SW480 (cell line): ENCODE measurements around the gene AQP2.

Experiments
- DNase-seq: peaks from one replicate; pipeline ENCODE4 v3.0.0-alpha.2; 2016; ENCODE audit warnings: low spot score

AQP2 gene

GRCh38 chr12:49920241-49920914 is 30.2 kb upstream of the AQP2 start:
- DNase-seq: no peak

GRCh38 chr12:49920915-49921286 is 29.6 kb upstream of the AQP2 start:
- no peak for DNase-seq

GRCh38 chr12:49921299-49921698 is 29.2 kb upstream of the AQP2 start:
- no peak for DNase-seq

- DNase-seq: no peak
Observed at GRCh38 chr12:49921936-49922335, 28.6 kb upstream of the AQP2 start.

- DNase-seq: no peak
Observed at GRCh38 chr12:49922349-49923034, 28.0 kb upstream of the AQP2 start.

GRCh38 chr12:49923035-49923644 is 27.4 kb upstream of the AQP2 start:
- no peak for DNase-seq

- DNase-seq: no peak
Observed at GRCh38 chr12:49923880-49924556, 26.5 kb upstream of the AQP2 start.

GRCh38 chr12:49924628-49925246 is 25.8 kb upstream of the AQP2 start:
- no peak for DNase-seq

- no peak for DNase-seq
Observed at GRCh38 chr12:49925433-49926204, 24.9 kb upstream of the AQP2 start.

GRCh38 chr12:49928471-49928870 is 22.1 kb upstream of the AQP2 start:
- DNase-seq: no peak

GRCh38 chr12:49929581-49929980 is 21.0 kb upstream of the AQP2 start:
- DNase-seq: no peak

- no peak for DNase-seq
Observed at GRCh38 chr12:49930515-49931288, 19.8 kb upstream of the AQP2 start.

GRCh38 chr12:49932023-49932422 is 18.5 kb upstream of the AQP2 start:
- no peak for DNase-seq

GRCh38 chr12:49932533-49933130 is 17.9 kb upstream of the AQP2 start:
- no peak for DNase-seq

- DNase-seq: no peak
Observed at GRCh38 chr12:49933796-49934195, 16.7 kb upstream of the AQP2 start.

GRCh38 chr12:49934505-49934904 is 16.0 kb upstream of the AQP2 start:
- DNase-seq: no peak

- no peak for DNase-seq
Observed at GRCh38 chr12:49936925-49937324, 13.6 kb upstream of the AQP2 start.

GRCh38 chr12:49937639-49938300 is 12.8 kb upstream of the AQP2 start:
- no peak for DNase-seq

- no peak for DNase-seq
Observed at GRCh38 chr12:49939307-49939706, 11.2 kb upstream of the AQP2 start.

GRCh38 chr12:49939707-49940106 is 10.8 kb upstream of the AQP2 start:
- DNase-seq: no peak
